HUDEP-2 (cell line): ENCODE results near the gene GRIK4.
"Not testable (repeated sequence)": the region's sequence is repeated elsewhere in the genome, so short reads cannot be mapped to it uniquely, and the experiment has no call there.

Experiments
- DNase-seq, 76 experiments: peaks; one replicate each; lab custom pipeline; 2025; ENCODE audit not compliant: unreplicated experiment in 76 of 76; lab: John Stamatoyannopoulos, UW

GRIK4 gene

DNA sequence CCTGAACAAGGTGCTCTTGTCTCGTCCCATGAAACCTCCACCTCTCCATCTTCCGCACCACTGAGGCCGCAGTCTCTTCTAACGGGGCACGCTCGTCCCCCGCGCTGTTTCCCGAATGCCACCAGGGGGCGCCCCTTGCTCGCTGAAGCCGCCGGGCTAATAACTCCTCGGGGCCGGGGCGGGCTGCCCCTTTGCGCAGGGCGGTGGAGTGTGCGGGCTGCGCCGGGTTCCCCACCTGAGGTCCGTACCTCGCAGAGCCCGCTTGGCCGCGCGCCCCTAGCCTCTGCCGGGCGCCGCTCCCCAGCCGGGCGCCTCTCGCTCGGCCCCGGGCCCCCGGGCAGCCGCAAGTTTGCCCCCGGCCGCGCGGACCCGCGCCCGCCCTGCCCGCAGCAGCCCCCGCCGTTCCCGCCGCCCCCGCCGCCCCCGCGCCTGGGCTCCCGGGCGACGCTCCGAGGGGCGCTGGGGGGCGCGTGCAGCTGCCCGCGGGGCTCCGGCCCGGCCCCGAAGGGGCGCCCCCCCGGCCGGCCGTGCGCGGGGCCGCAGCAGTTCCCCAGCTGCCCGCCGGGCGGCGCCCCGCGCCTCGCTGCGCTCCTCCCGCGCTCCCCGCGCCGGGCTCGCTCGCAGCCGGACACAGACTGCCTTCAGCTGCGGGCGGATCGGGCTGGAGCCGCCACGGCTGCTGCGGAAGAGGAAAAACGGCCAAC, at the start of gene GRIK4:
GRIK4 (plus strand) TSS at position 633 of the 704 bp plus-strand sequence. CDS start 148,571 bp downstream, outside the sequence.
- DNase-seq = peak in 66 of 76 experiments; percentile 1 to 78 (median 50)

DNA sequence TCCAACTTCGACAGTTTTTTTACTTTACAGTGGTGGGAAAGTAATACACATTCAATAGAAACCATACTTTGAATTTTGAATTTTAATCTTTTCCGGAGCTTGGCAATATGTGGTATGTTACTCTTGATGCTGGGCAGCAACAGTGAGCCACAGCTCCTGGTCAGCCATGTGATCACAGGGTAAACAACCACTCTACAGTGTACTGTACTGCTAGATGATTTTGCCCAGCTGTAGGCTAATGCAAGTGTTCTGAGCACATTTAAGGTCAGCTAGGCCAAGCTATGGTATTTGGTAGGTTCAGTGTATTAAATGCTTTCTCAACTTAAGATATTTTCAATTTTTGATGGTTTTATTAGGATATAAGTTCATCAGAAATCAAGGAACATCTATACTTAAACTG, 48.7 kb upstream of the GRIK4 start:
- no peak for DNase-seq

GRCh38 chr11:120465921-120466534, 45.5 kb upstream of the GRIK4 start:
- DNase-seq = no peak

- DNase-seq = no peak
Measured at GRCh38 chr11:120467627-120468026, 43.9 kb upstream of the GRIK4 start.

- no peak for DNase-seq
Measured at GRCh38 chr11:120471131-120471530, 40.4 kb upstream of the GRIK4 start.

- DNase-seq = no peak
Measured at GRCh38 chr11:120471994-120472393, 39.6 kb upstream of the GRIK4 start.

DNA sequence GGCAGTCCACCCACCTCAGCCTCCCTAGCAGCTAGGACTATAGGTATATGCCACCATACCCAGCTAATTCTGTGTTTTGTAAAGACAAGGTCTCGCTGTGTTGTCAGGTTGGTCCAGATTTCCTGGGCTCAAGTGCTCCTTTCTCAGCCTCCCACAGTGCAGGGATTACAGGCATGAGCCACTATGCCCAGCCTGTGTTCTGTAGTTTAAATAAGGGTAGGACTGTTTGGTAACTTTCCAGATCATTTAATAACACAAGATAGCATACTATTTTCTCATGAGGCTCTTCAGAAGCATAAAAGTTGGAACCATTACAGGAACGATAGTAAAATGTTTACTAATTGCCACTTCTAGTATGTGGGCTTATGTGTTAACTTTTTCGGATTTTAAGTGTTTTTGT, 38.0 kb upstream of the GRIK4 start:
- no peak for DNase-seq

DNA sequence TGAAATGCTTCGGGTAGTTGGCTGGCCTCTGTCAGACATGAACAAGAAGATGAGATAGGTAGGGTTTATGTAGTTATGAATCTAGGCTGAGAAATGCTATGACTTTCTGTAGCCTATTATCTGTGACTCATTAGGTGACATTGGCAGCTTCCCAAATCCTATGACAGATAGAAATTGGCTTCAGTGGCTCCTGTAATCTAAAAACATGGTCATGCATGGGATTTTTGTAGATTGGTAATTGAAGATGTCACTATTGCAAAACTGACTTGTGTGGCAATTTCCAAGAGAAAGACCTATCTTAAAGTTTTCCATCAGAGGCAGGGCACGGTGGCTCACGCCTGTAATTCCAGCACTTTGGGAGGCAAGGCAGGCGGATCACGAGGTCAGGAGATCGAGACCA, 29.4 kb upstream of the GRIK4 start:
- DNase-seq = peak in 35 of 76 experiments; percentile 1 to 64 (median 39)

DNA sequence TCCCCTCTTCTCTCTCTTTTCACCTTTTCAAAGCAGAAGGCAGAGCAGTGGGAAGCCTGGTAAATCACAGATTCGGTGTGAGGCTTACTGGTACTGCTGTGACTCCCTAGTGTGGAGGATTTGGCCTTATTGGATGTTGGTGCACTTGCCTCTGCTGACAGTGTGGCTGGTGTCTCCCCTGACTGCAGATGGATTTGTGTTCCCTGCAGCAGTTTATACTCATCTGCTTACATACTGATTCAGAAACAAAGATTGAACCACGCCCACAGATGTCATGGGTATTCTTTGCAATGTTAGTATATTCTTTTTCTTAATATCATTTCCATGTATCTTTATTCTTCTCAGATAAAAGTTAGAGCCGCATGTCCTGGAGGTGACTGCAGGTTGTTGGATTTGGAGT, 26.8 kb upstream of the GRIK4 start:
- DNase-seq = no peak

- DNase-seq = no peak
Measured at GRCh38 chr11:120486138-120486537, 25.4 kb upstream of the GRIK4 start.

- no peak for DNase-seq
Measured at GRCh38 chr11:120489799-120490198, 21.7 kb upstream of the GRIK4 start.

DNA sequence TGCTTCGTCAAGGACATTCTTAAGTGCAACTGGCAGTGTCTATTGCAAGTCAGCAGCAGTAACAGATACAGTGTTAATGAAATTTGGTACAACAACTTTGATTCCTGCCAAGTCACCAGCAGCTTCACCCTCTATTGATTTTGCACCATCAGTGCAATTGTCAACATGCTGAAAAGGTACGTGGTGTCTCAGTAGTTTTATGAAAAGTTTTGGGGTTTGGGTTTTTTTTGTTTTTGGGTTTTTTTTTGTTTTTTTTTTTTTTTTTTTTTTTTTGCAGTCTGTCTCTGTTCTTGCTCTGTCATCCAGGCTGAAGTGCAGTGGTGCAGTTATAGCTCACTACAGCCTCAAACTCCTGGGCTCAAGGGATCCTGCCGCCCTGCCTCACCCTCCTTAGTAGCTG, 19.1 kb upstream of the GRIK4 start:
- DNase-seq = no peak

GRCh38 chr11:120494595-120494994, 17.0 kb upstream of the GRIK4 start:
- DNase-seq = no peak

DNA sequence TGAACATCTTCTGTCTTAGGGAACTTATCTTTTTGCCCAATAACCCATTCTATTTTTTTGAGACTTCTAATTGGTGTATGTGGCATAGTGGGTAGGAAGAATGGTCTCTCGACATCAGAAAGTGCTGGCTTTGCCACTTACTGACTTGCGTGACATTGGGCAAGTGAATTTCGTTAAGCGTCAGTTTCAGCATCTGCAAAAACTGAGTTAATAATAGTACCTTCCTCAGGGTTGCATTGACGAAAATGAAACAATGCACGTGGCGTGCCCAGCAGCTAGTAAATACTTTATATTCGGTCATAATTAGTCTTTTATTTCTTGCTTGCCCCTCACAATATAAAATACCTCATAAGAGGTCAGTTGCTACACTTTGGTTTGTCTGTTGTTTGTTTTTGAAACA, 12.5 kb upstream of the GRIK4 start:
- DNase-seq = no peak

GRCh38 chr11:120499859-120500258, 11.7 kb upstream of the GRIK4 start:
- no peak for DNase-seq

DNA sequence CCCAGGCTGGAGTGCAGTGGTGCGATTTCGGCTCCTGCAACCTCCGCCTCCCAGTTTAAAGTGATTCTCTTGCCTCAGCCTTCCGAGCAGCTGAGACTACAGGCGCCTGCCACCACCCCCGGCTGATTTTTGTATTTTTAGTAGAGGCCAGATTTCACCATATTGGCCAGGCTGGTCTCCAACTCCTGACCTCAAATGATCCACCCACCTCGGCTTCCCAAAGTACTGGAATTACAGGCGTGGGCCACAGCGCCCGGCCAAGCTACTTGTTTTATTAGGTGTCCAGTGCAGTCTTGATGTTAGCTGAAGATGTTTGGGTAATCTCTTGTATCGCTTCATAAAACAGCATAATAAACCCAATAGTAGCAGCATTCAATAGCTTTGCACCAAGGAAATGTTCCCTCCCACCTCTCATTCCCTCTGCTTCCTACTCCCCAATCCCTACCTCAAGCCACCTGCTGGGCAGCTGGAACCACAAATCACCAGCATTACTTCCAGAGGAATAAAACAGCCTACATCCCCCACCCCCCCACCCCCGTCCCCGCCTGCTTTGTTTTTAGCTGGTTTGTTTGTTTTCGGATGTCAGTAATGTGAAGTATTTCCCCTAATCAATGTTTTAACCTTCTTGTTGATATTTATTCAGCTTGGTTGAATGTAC, 11.0 kb upstream of the GRIK4 start:
- no peak for DNase-seq

GRCh38 chr11:120501440-120501839, 10.1 kb upstream of the GRIK4 start:
- DNase-seq = no peak

DNA sequence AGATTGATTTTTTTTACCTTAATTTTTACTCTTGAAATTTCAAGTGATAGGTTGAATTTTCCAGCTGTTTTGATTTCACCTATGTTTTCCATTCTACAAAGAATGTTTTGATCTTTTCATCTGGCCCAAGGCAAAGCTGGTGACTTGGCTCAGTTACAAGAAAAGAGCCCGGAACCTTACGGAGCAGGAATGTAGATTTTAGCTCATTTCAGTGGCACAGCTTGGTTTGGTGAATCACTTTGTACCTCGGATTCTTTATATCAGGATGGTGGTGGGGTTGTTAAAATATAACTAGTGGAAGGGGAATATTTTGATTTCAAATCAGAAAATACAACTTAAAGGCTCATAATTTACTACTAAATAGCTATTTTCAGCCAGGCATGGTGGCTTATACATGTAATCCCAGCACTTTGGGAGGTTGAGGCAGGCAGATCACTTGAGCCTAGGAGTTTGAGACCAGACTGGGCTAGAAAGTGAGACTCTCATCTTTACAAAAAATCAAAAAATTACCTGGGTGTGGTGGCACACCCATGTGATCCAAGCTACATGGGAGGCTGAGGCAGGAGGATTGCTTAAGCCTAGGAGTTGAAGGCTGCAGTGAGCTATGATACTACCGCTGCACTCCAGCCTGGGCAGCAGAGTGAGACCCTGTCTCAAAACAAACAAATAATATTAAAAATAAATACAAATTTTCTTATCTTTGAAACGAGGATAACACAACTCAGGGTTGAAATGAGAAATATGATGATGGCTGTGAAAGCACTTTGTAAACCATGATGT, 9.4 kb upstream of the GRIK4 start:
- DNase-seq = no peak

DNA sequence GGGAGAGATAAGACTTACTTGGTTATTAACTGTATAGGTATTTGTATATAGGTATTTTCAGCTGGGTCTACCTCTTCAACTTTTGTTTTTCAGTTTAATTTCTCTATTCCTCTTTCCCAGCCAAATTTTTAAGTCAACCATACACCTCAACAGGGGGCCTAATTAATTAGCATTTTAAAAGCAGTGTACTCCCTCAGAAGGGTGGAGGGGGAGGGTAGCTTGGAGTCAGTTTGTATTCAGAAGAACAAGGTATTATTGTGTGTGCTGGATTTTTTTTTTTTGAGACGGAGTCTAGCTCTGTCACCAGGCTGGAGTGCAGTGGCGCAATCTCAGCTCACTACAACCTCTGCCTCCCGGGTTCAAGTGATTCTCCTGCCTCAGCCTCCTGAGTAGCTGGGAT, 8.0 kb upstream of the GRIK4 start:
- not testable (repeated sequence) for DNase-seq

GRCh38 chr11:120505801-120506425, 5.6 kb upstream of the GRIK4 start:
- no peak for DNase-seq
